ENCODE results near the gene ERFE. TPM values are rescaled to one million over a fixed set of nuclear protein-coding genes. Genes with fewer than 3 reads are reported as not detected.

ERFE gene
- total and polyA plus RNA-seq, 2 donors (not counting 3 experiments of a cell fraction or from before 2014, with no cell fraction given) = 0.65 to 1.2 TPM

DNA sequence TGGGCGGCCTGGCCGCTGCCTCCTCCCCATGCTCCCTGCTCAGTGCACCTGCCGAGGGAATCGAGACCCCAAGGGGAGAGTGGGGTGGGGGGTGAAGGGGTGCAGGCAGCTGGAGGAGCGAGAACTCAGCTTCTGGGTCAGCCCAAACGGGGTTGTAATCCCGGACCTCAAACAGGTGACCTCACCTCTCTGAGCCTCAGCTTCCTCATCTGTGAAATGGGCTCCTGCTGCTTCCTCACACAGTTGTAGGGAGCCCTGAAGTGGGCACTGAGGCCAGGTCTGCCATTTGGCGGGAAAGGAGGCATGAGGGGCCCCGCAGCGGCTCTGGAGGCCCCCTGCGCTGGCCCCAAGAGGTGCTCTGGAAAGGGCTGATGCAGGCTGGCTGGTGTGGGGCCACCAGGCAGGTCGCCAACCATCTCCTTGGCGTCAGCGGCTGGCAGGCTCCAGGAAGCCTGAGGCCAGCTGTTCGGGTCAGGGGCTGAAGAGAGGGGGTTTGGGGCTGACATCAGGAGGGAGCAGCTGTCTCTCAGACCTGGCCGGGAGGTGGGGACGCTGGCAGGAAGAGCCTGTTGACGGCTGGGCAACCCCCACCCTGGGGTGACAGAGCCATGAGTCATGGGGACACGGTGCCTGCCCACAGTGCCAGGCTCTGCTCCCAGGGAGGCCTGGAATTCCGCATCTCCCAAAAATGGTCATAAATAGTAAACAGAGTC, 15.4 kb upstream of the ERFE start:
- no peaks in the 10 kb centered on the region for H3K36me3 ChIP-seq (ENCODE audit: control insufficient read depth in 2 of 2, extremely low read depth in 1 of 2, insufficient read depth in 2 of 2, low read length in 2 of 2)
- no peaks in the 10 kb centered on the region for H4K20me1 ChIP-seq (replicated peaks; ENCODE audit: control insufficient read depth, extremely low read depth, insufficient read depth, low read length)
- DNase-seq (ENCODE audit: low read depth, low spot score) = no peak
- H3K4me1 ChIP-seq (ENCODE audit: control insufficient read depth, extremely low read depth, insufficient read depth, low read length) = no peaks in the 10 kb centered on the region
- TF ChIP-seq JUN (IDR thresholded peaks at IDR 0.05; ENCODE audit: borderline replicate concordance, insufficient read depth, insufficient read length, low read depth) = no peak
- TF ChIP-seq FOS (IDR thresholded peaks at IDR 0.05; ENCODE audit: borderline replicate concordance, insufficient read depth, low read length) = no peak
- TF ChIP-seq EZH2 (IDR thresholded peaks at IDR 0.05; ENCODE audit: borderline replicate concordance, low read depth, low read length, severe bottlenecking) = no peak
- TF ChIP-seq, protein P1, sequence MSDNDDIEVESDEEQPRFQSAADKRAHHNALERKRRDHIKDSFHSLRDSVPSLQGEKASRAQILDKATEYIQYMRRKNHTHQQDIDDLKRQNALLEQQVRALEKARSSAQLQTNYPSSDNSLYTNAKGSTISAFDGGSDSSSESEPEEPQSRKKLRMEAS (IDR thresholded peaks at IDR 0.05; ENCODE audit: insufficient read depth, insufficient read length) = no peak
- TF ChIP-seq, protein P2, sequence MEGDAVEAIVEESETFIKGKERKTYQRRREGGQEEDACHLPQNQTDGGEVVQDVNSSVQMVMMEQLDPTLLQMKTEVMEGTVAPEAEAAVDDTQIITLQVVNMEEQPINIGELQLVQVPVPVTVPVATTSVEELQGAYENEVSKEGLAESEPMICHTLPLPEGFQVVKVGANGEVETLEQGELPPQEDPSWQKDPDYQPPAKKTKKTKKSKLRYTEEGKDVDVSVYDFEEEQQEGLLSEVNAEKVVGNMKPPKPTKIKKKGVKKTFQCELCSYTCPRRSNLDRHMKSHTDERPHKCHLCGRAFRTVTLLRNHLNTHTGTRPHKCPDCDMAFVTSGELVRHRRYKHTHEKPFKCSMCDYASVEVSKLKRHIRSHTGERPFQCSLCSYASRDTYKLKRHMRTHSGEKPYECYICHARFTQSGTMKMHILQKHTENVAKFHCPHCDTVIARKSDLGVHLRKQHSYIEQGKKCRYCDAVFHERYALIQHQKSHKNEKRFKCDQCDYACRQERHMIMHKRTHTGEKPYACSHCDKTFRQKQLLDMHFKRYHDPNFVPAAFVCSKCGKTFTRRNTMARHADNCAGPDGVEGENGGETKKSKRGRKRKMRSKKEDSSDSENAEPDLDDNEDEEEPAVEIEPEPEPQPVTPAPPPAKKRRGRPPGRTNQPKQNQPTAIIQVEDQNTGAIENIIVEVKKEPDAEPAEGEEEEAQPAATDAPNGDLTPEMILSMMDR (IDR thresholded peaks at IDR 0.05; ENCODE audit: extremely low read depth in 1 of 2, insufficient read depth in 1 of 2, low read depth in 1 of 2, low read length in 2 of 2) = no peak
- no peak for TF ChIP-seq POLR2AphosphoS5 (IDR thresholded peaks at IDR 0.05; ENCODE audit: insufficient read depth, low read depth, low read length)
- no peak for TF ChIP-seq MYC (IDR thresholded peaks at IDR 0.05; ENCODE audit: low read depth, low read length)
- TF ChIP-seq GATA2 (IDR thresholded peaks at IDR 0.05; ENCODE audit: insufficient read depth, insufficient read length, low read depth, low read length) = no peak
- no peak overlapping the region for H2AFZ ChIP-seq (ENCODE audit: low read depth, low read length)
- H3K27me3 ChIP-seq (ENCODE audit: control insufficient read depth in 2 of 2, insufficient read depth in 2 of 2, low read length in 2 of 2) = no peaks in the 10 kb centered on the region
- ChIA-PET CTCF (no interaction called here), POLR2A (no interaction called here)
- H3K27ac ChIP-seq (ENCODE audit: insufficient read depth, low read depth, low read length) = no peak overlapping the region
- H3K9me1 ChIP-seq (replicated peaks; ENCODE audit: control insufficient read depth, extremely low read depth, insufficient read depth, low read length) = no peaks in the 10 kb centered on the region
- no TSS peak for BruUV-seq (replicated peaks)
- intact Hi-C loops (cut with micrococcal nuclease) = loop anchor here (2.0 kb wide), 1 partner anchor 35 kb away; no protein-coding TSS in a partner anchor
- no peak overlapping the region for H3K9ac ChIP-seq (replicated peaks; ENCODE audit: extremely low read depth, insufficient read depth, low read length)
- no peak overlapping the region for H3K4me2 ChIP-seq (ENCODE audit: insufficient read depth, low read length)
- no peaks in the 10 kb centered on the region for H3K9me3 ChIP-seq (replicated peaks; ENCODE audit: control insufficient read depth, insufficient read depth, low read length)
- H3K4me3 ChIP-seq (replicated peaks in 1 of 3; ENCODE audit: insufficient read depth in 1 of 3, low read depth in 1 of 3, low read length in 3 of 3) = no peak overlapping the region
- no peaks in the 10 kb centered on the region for H3K79me2 ChIP-seq (ENCODE audit: control insufficient read depth, insufficient read depth, low read length)
- no peak for FAIRE-seq
- dilution Hi-C loops (cut with MboI; ENCODE audit: extremely low pct_ligation_motif_present, low sequenced_read_pairs) = no loop called here

Data from endothelial cell of umbilical vein (primary cell).